HK-2 (cell line): ENCODE measurements around the gene GRID1.
"Not testable (repeated sequence)": the region's sequence is repeated elsewhere in the genome, so short reads cannot be mapped to it uniquely, and the experiment has no call there.

Experiments used
- DNase-seq: peaks from one replicate; pipeline ENCODE4 v3.0.0-alpha.2; 2018; ENCODE audit not compliant: unreplicated experiment

Gene GRID1

GRCh38 chr10:85720931-85721590 is 645.5 kb downstream of the GRID1 start:
- no peak for DNase-seq

GRCh38 chr10:85719408-85719807 is 647.2 kb downstream of the GRID1 start:
- DNase-seq, result no peak

- no peak for DNase-seq
Measured at GRCh38 chr10:85713885-85714284, 652.7 kb downstream of the GRID1 start.

GRCh38 chr10:85702768-85703167 is 663.8 kb downstream of the GRID1 start:
- no peak for DNase-seq

- DNase-seq, result not testable (repeated sequence)
Measured at GRCh38 chr10:85699066-85699465, 667.5 kb downstream of the GRID1 start.

- no peak for DNase-seq
Measured at GRCh38 chr10:85696893-85697292, 669.7 kb downstream of the GRID1 start.

- no peak for DNase-seq
Measured at GRCh38 chr10:85682621-85683020, 684.0 kb downstream of the GRID1 start.

GRCh38 chr10:85679710-85680109 is 686.9 kb downstream of the GRID1 start:
- no peak for DNase-seq

GRCh38 chr10:85679061-85679460 is 687.5 kb downstream of the GRID1 start:
- no peak for DNase-seq

GRCh38 chr10:85674851-85675250 is 691.7 kb downstream of the GRID1 start:
- DNase-seq, result no peak

GRCh38 chr10:85673270-85673669 is 693.3 kb downstream of the GRID1 start:
- DNase-seq, result no peak

- DNase-seq, result no peak
Measured at GRCh38 chr10:85671530-85671929, 695.1 kb downstream of the GRID1 start.

GRCh38 chr10:85668522-85668921 is 698.1 kb downstream of the GRID1 start:
- no peak for DNase-seq

- DNase-seq, result no peak
Measured at GRCh38 chr10:85667638-85668233, 698.9 kb downstream of the GRID1 start.

GRCh38 chr10:85666987-85667386 is 699.6 kb downstream of the GRID1 start:
- DNase-seq, result no peak

GRCh38 chr10:85666102-85666501 is 700.5 kb downstream of the GRID1 start:
- no peak for DNase-seq

GRCh38 chr10:85665681-85666080 is 700.9 kb downstream of the GRID1 start:
- DNase-seq, result no peak

GRCh38 chr10:85665078-85665477 is 701.5 kb downstream of the GRID1 start:
- no peak for DNase-seq

- no peak for DNase-seq
Measured at GRCh38 chr10:85661123-85661522, 705.5 kb downstream of the GRID1 start.

GRCh38 chr10:85659331-85659730 is 707.3 kb downstream of the GRID1 start:
- DNase-seq, result no peak

GRCh38 chr10:85658518-85658917 is 708.1 kb downstream of the GRID1 start:
- DNase-seq, result no peak

- DNase-seq, result no peak
Measured at GRCh38 chr10:85657476-85658113, 709.0 kb downstream of the GRID1 start.

- no peak for DNase-seq
Measured at GRCh38 chr10:85655411-85655810, 711.2 kb downstream of the GRID1 start.
